VCaP (cell line): ENCODE measurements around the gene MED15.

Source experiments
- H3K27ac ChIP-seq: fragments of 450-650 bp; 2 replicates; pipeline ENCODE4 v1.5.1; 2017
- TF ChIP-seq, protein P1 (sequence below): fragments of 450-650 bp; conservative IDR thresholded peaks from 2 replicates; pipeline ENCODE4 v1.5.1; 2017; ENCODE audit warnings: mild to moderate bottlenecking, moderate library complexity

The MED15 gene

DNA sequence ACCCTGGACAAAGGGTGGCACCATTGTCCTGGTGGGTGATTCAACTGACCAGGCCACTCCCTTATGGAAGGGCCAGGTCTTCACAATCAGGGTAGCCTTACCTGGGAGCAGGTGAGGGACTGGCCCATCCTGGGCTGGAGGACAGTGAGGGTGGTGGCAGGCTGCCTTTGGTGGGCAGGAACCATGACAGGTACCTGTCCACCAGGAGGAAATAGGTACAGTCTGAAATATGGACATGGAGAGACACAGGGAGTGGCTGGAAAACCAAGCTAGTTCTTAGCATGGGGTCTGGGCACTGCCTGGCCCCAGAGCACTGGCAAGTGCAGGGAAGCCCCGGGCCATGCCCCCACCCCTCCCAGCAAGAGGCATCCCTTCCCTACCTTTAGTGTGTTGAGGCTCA is 113.8 kb downstream of the MED15 start:
- TF ChIP-seq, protein P1, sequence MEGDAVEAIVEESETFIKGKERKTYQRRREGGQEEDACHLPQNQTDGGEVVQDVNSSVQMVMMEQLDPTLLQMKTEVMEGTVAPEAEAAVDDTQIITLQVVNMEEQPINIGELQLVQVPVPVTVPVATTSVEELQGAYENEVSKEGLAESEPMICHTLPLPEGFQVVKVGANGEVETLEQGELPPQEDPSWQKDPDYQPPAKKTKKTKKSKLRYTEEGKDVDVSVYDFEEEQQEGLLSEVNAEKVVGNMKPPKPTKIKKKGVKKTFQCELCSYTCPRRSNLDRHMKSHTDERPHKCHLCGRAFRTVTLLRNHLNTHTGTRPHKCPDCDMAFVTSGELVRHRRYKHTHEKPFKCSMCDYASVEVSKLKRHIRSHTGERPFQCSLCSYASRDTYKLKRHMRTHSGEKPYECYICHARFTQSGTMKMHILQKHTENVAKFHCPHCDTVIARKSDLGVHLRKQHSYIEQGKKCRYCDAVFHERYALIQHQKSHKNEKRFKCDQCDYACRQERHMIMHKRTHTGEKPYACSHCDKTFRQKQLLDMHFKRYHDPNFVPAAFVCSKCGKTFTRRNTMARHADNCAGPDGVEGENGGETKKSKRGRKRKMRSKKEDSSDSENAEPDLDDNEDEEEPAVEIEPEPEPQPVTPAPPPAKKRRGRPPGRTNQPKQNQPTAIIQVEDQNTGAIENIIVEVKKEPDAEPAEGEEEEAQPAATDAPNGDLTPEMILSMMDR: no peak
- no peak overlapping the region for H3K27ac ChIP-seq

DNA sequence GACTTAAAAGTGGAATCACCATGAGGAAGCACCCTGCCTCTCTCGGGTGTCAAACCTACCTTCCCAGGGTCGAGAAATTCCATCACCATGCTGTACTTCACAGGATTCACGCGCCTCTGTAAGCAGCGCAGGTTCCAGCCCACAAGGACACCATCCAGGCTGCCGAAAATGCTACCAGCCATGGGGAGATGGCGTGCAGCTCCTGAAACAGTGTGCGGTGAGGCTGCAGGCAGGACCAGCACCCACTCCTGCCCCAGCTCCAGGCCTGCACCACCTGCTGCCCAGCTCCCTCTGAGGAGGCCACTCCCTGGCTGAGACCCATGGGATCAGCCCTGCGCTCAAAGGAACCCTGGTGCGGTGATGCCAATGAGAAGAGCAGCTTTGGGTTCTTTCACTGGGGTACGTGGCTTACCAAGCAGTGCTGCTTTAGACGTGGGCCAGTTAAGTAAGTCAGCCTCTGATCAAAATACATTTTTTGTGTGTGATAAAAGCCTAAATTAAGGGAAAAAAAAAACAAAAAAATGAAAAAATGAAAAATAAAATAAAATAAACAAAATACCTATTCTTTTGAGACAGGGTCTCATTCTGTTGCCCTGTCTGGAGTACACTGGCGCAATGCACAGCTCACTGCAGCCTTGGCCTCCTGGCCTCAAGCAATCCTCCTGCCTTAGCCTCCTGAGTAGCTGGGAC is 115.4 kb downstream of the MED15 start:
- TF ChIP-seq, protein P1: no peak
- no peak overlapping the region for H3K27ac ChIP-seq

DNA sequence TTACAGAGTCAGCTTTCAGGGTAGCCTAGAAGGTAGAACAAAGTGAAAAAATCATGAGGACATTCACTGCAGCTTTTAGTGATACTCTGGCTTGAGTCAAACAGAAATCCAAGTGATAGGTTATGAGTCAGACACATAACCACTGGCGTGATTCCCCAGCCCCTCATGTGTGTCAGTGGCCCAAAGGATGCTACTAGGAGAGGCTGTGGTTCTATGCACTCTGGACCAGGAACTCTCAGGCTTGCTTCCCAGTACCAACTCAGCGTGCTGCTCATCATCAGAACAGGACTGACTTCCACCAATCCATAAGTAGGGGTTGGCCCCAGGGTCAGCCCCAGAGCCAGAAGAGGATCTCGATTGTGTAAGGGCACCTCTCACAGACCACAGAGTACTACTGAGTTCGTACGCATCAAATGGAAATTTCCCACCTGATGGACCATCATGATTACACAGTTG is 116.8 kb downstream of the MED15 start:
- TF ChIP-seq, protein P1: no peak
- H3K27ac ChIP-seq: no peak overlapping the region

DNA sequence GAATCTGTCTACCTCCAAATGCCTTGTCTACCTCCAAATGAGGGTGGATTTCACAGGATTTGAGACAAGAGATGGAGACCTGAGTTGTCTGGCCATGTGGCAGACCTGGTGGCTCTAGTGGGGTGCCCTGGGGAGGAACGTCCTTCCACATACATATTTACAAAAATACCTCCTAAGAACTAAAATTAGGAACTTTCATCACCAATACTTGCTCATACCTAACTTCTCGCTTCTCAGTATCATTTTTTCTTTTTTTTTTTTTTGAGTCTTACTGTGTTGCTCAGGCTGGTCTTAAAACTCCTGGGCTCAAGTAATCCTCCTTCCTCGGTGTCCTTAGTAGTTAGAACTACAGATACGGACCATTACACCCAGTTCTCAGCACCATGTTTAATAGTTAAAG is 117.9 kb downstream of the MED15 start:
- TF ChIP-seq, protein P1: no peak

DNA sequence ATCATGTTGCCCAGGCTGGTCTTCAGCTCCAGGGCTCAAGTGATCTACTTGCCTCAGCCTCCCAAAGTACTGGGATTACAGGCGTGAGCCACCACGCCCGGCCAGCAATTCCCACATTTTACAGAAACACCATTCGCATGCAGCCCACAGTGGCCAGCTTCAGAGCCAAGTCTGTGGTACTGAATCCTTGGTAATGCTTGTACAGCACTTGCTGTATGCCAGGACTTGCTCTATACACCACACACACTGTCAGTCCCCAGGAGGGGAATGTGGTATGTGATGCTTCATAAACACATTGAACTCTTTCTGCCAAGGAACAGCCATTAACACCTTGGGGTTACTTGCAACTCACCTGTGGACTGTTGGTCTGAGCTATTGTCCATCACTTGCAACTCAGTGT is 119.4 kb downstream of the MED15 start:
- TF ChIP-seq, protein P1: no peak
- no peak overlapping the region for H3K27ac ChIP-seq

More for the DNA sequence above, 117.9 kb downstream of the MED15 start:
- H3K27ac ChIP-seq: no peak overlapping the region

DNA sequence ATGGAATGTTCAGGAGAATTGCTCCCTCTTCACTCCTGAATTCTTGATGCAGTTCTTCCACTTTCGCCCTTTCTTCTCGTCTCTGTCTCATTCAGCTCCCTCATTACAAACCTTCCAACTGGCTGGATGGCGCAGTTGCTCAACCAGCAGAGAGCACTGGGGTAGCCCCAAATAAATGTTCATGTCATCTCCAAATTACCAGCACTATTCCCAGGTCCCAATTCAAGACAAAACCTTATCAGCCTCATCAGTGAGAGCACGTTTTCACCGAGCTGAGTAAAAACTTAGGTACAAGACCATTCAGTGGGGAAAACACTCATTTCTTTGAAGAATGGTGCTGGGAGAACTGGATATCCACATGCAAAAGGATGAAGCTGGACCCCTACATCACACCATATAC is 120.0 kb downstream of the MED15 start:
- TF ChIP-seq, protein P1: no peak
- no peak overlapping the region for H3K27ac ChIP-seq

DNA sequence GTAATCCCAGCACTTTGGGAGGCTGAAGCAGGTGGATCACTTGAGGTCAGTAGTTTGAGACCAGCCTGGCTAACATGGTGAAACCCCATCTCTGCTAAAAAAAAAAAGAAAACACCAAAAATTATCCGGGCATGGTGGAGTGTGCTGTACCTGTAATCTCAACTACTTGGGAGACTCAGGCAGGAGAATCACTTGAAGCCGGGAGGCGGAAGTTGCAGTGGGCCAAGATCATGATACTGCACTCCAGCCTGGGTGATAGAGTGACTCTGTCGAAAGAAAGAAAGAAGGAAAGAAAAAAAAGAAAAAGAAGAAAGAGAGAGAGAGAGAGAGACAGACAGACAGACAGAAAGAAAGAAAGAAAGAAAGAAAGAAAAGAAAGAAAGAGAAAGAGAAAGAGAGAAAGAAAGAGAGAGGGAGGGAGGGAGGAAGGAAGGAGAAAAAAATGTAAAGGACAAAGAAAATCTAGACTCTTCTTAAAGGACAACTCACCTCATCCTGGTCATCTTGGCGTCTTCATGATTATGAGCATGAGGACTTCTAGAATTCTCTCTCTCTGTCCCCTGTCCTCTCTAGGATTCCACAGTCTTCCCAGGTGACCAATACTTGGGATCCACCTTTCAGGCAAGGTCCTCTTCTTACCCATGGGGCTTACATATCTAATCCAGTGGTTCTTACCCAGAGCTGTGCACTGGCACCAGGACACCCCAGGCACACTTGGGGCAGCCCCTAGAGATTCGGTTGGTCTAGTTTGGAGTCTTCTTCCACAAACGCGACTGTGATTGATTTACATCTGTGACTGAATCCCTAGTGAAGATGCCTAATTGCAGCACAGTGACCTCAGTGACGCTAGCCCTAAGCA is 120.9 kb downstream of the MED15 start:
- no peak overlapping the region for H3K27ac ChIP-seq
- TF ChIP-seq, protein P1: no peak
